Right hindlimb (tissue), 1 donor: Measurements from ENCODE around the gene AKNA.
A peak's percentile ranks its signal among the peaks of the same experiment; 100 is the strongest.

Experiments used
- DNase-seq: peaks from one replicate; pipeline ENCODE4 v3.0.0-alpha.2; 2018

Gene AKNA

GRCh38 chr9:114387680-114388356 is at the start of gene AKNA:
AKNA (minus strand) TSS chr9:114387982; CDS start chr9:114381333, 6,649 bp downstream.
- peak; percentile 93 for DNase-seq

GRCh38 chr9:114437401-114437893 is 49.7 kb upstream of the AKNA start:
- no peak for DNase-seq

- no peak for DNase-seq
These were observed 47.1 kb upstream of the AKNA start for GRCh38 chr9:114434878-114435311.

- no peak for DNase-seq
These were observed 46.0 kb upstream of the AKNA start for GRCh38 chr9:114433720-114434255.

- no peak for DNase-seq
These were observed 45.3 kb upstream of the AKNA start for GRCh38 chr9:114433086-114433485.

- DNase-seq = no peak
These were observed 44.7 kb upstream of the AKNA start for GRCh38 chr9:114432323-114433067.

GRCh38 chr9:114431770-114432169 is 44.0 kb upstream of the AKNA start:
- DNase-seq = no peak

- DNase-seq = no peak
These were observed 43.2 kb upstream of the AKNA start for GRCh38 chr9:114431003-114431402.

- DNase-seq = no peak
These were observed 42.7 kb upstream of the AKNA start for GRCh38 chr9:114430457-114430856.

- DNase-seq = no peak
These were observed 41.7 kb upstream of the AKNA start for GRCh38 chr9:114429488-114429887.

- no peak for DNase-seq
These were observed 40.7 kb upstream of the AKNA start for GRCh38 chr9:114428466-114428865.

- DNase-seq = no peak
These were observed 39.9 kb upstream of the AKNA start for GRCh38 chr9:114427644-114428043.

GRCh38 chr9:114426046-114426948 is 38.5 kb upstream of the AKNA start:
- no peak for DNase-seq

GRCh38 chr9:114425126-114425525 is 37.3 kb upstream of the AKNA start:
- DNase-seq = no peak

GRCh38 chr9:114424126-114424525 is 36.3 kb upstream of the AKNA start:
- no peak for DNase-seq

GRCh38 chr9:114423181-114423580 is 35.4 kb upstream of the AKNA start:
- DNase-seq = no peak

- DNase-seq = no peak
These were observed 33.4 kb upstream of the AKNA start for GRCh38 chr9:114421147-114421546.

GRCh38 chr9:114419796-114420195 is 32.0 kb upstream of the AKNA start:
- DNase-seq = no peak

GRCh38 chr9:114418053-114418452 is 30.3 kb upstream of the AKNA start:
- DNase-seq = no peak

- DNase-seq = no peak
These were observed 29.7 kb upstream of the AKNA start for GRCh38 chr9:114417511-114417910.

GRCh38 chr9:114416906-114417305 is 29.1 kb upstream of the AKNA start:
- no peak for DNase-seq

GRCh38 chr9:114416290-114416689 is 28.5 kb upstream of the AKNA start:
- DNase-seq = no peak

GRCh38 chr9:114414346-114414745 is 26.6 kb upstream of the AKNA start:
- DNase-seq = no peak
